K562 (cell line): ENCODE results near the gene FXYD4. TPM values are rescaled to one million over a fixed set of nuclear protein-coding genes. Genes with fewer than 3 reads are reported as not detected.

Experiments
- CCNT2 ChIP-seq: IDR thresholded peaks from 2 replicates; pipeline ENCODE4 v1.6.1; 2011; ENCODE audit warnings: borderline replicate concordance, low read depth, mild to moderate bottlenecking, moderate library complexity, mixed read lengths, low read length; ENCODE audit not compliant: insufficient read length; ENCODE audit errors: extremely low read depth
- ELF4 ChIP-seq: fragments of 450-650 bp; formaldehyde crosslinking; IDR thresholded peaks from 2 replicates; pipeline ENCODE4 v1.4.0; 2022; ENCODE audit warnings: missing genetic modification characterization
- ESRRB ChIP-seq: fragments of 250-450 bp; sonication (Bioruptor Pico); IDR thresholded peaks from 2 replicates; pipeline ENCODE4 v1.5.0; 2020; ENCODE audit warnings: mild to moderate bottlenecking, moderate library complexity, borderline replicate concordance
- KLF10 ChIP-seq: fragments of 250-450 bp; sonication (Bioruptor Pico); IDR thresholded peaks from 2 replicates; pipeline ENCODE4 v1.6.1; 2021; ENCODE audit warnings: matching md5 sums
- MAZ ChIP-seq, 2 experiments: fragments of 450-650 bp in 1 of 2; sonication (generic) in 1 of 2; formaldehyde crosslinking; IDR thresholded peaks in 1 of 2; conservative IDR thresholded peaks in 1 of 2; 2 replicates each; pipeline versions ENCODE4 v1.4.0 to v1.5.0; 2020; ENCODE audit warnings: mild to moderate bottlenecking in 1 of 2, missing genetic modification reagents in 1 of 2
- MLLT1 ChIP-seq, 2 experiments: fragments of 450-650 bp; IDR thresholded peaks; 2 replicates each; pipeline ENCODE4 v1.6.1; 2016
- POLR2A ChIP-seq: fragments of 450-650 bp; conservative IDR thresholded peaks from 2 replicates; pipeline ENCODE4 v1.6.1; 2016
- POLR2G ChIP-seq: fragments of 200-400 bp; formaldehyde crosslinking; IDR thresholded peaks from 2 replicates; pipeline ENCODE4 v1.6.1; 2017; ENCODE audit warnings: low read depth, mild to moderate bottlenecking, antibody characterized with exemption, low read length, moderate library complexity
- U2AF2 ChIP-seq: fragments of 200-400 bp; formaldehyde crosslinking; optimal IDR thresholded peaks from 2 replicates; pipeline ENCODE3; 2017; ENCODE audit warnings: low read depth, mild to moderate bottlenecking, low read length
- ZBTB33 ChIP-seq: sonication (generic); formaldehyde crosslinking; IDR thresholded peaks from 2 replicates; pipeline ENCODE4 v1.8.1; 2023; ENCODE audit warnings: mild to moderate bottlenecking, missing genetic modification reagents
- ZFP1 ChIP-seq: fragments of 450-650 bp; formaldehyde crosslinking; IDR thresholded peaks from 2 replicates; pipeline ENCODE4 v1.4.0; 2020; ENCODE audit warnings: mild to moderate bottlenecking, mixed read lengths
- ZNF408 ChIP-seq: fragments of 250-450 bp; sonication (Bioruptor Pico); IDR thresholded peaks from 2 replicates; pipeline ENCODE4 v1.4.0; 2020; ENCODE audit warnings: low read depth, mild to moderate bottlenecking, moderate library complexity
- ZNF41 ChIP-seq: fragments of 250-450 bp; sonication (Bioruptor Pico); conservative IDR thresholded peaks from 2 replicates; pipeline ENCODE4 v1.4.0; 2020; ENCODE audit warnings: mild to moderate bottlenecking
- polyA plus RNA-seq, 8 experiments: library from polyadenylated mRNA; depleted of rRNA in 4 of 8; stranded (reverse) in 5 of 8; unstranded in 3 of 8; fragments of >200 nt; fragmentation: Nextera tagmentation in 2 of 8; fragmentation: Illumina TruSeq in 1 of 8; extraction: Ambion mirVana in 2 of 8; extraction: Trizol in 1 of 8; gene quantifications; 2 replicates each; pipeline versions ENCODE4 v1.2.1 to v1.2.3, GENCODE V29; 2011 to 2014; ENCODE audit warnings: inconsistent platforms in 1 of 8, missing spikeins in 1 of 8
- total RNA-seq, 7 experiments: library from RNA; depleted of rRNA in 6 of 7; stranded (reverse); fragments of >200 nt in 6 of 7; fragmentation: Illumina TruSeq in 2 of 7; extraction: Trizol in 2 of 7; gene quantifications; 2 replicates each; pipeline versions ENCODE4 v1.2.1 to v1.2.3, GENCODE V29; 2011 to 2021; ENCODE audit warnings: low replicate concordance in 1 of 7
- TF ChIP-seq, protein P1 (sequence below): fragments of 250-450 bp; sonication (Bioruptor Pico); IDR thresholded peaks from 2 replicates; pipeline ENCODE4 v1.5.1; 2021; ENCODE audit warnings: mild to moderate bottlenecking
- TF ChIP-seq, protein P2 (sequence below): fragments of 450-650 bp; IDR thresholded peaks from 2 replicates; pipeline ENCODE4 v1.7.1; 2018; ENCODE audit warnings: mild to moderate bottlenecking, low read depth; ENCODE audit not compliant: partially characterized antibody
- TF ChIP-seq, protein P3 (sequence below): fragments of 450-650 bp; formaldehyde crosslinking; IDR thresholded peaks from 2 replicates; pipeline ENCODE4 v1.4.0; 2020; ENCODE audit warnings: mild to moderate bottlenecking, mixed read lengths

Gene FXYD4
- total and polyA plus RNA-seq, 9 of the 15 experiments (the other 6 are each of a cell fraction or from before 2014, with no cell fraction given), result not detected

- TF ChIP-seq CCNT2, result peak; percentile 38
- TF ChIP-seq MLLT1 (IDR thresholded peaks at IDR 0.05), result no peak
- TF ChIP-seq KLF10 (CRISPR knock-in tag), result peak; percentile 77; the same call in 1 of the 2 replicates
- peak; percentile 46; the same call in 1 of the 2 replicates for TF ChIP-seq ZBTB33 (CRISPR knock-in tag)
- TF ChIP-seq ZNF41 (CRISPR knock-in tag), result no peak
- TF ChIP-seq MAZ (CRISPR knock-in tag; conservative IDR thresholded peaks at IDR 0.05 in 1 of 2, IDR thresholded peaks at IDR 0.05 in 1 of 2), result 0 out of 4 replicates have a peak, but pooled peaks of 1 of the 2 experiments have one; percentile 19
- TF ChIP-seq ZFP1 (CRISPR knock-in tag), result 0 out of 2 replicates have a peak, but pooled peaks have one; percentile 52
- TF ChIP-seq ELF4 (CRISPR knock-in tag), result peak; percentile 88
- TF ChIP-seq, protein P1, sequence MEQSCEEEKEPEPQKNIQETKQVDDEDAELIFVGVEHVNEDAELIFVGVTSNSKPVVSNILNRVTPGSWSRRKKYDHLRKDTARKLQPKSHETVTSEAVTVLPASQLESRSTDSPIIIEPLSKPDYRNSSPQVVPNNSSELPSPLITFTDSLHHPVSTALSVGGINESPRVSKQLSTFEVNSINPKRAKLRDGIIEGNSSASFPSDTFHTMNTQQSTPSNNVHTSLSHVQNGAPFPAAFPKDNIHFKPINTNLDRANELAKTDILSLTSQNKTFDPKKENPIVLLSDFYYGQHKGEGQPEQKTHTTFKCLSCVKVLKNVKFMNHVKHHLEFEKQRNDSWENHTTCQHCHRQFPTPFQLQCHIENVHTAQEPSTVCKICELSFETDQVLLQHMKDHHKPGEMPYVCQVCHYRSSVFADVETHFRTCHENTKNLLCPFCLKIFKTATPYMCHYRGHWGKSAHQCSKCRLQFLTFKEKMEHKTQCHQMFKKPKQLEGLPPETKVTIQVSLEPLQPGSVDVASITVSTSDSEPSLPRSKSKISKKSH (CRISPR knock-in tag), result 0 out of 2 replicates have a peak, but pooled peaks have one; percentile 10
- peak; percentile 59; the same call in 1 of the 2 replicates for TF ChIP-seq POLR2G
- no peak for TF ChIP-seq U2AF2
- TF ChIP-seq POLR2A, result peak; percentile 95
- no peak for TF ChIP-seq ESRRB
- TF ChIP-seq ZNF408 (CRISPR knock-in tag), result no peak
- TF ChIP-seq, protein P2, sequence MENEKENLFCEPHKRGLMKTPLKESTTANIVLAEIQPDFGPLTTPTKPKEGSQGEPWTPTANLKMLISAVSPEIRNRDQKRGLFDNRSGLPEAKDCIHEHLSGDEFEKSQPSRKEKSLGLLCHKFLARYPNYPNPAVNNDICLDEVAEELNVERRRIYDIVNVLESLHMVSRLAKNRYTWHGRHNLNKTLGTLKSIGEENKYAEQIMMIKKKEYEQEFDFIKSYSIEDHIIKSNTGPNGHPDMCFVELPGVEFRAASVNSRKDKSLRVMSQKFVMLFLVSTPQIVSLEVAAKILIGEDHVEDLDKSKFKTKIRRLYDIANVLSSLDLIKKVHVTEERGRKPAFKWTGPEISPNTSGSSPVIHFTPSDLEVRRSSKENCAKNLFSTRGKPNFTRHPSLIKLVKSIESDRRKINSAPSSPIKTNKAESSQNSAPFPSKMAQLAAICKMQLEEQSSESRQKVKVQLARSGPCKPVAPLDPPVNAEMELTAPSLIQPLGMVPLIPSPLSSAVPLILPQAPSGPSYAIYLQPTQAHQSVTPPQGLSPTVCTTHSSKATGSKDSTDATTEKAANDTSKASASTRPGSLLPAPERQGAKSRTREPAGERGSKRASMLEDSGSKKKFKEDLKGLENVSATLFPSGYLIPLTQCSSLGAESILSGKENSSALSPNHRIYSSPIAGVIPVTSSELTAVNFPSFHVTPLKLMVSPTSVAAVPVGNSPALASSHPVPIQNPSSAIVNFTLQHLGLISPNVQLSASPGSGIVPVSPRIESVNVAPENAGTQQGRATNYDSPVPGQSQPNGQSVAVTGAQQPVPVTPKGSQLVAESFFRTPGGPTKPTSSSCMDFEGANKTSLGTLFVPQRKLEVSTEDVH, result peak; percentile 89
- TF ChIP-seq, protein P3, sequence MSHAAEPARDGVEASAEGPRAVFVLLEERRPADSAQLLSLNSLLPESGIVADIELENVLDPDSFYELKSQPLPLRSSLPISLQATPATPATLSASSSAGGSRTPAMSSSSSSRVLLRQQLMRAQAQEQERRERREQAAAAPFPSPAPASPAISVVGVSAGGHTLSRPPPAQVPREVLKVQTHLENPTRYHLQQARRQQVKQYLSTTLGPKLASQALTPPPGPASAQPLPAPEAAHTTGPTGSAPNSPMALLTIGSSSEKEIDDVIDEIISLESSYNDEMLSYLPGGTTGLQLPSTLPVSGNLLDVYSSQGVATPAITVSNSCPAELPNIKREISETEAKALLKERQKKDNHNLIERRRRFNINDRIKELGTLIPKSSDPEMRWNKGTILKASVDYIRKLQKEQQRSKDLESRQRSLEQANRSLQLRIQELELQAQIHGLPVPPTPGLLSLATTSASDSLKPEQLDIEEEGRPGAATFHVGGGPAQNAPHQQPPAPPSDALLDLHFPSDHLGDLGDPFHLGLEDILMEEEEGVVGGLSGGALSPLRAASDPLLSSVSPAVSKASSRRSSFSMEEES, result peak; percentile 8; the same call in 1 of the 2 replicates
These were observed 13.1 kb downstream of the FXYD4 start (continued) for GRCh38 chr10:43384252-43385221.
